SK-N-MC (cell line): ENCODE data around the gene PLIN3.
"Not testable (repeated sequence)": the region's sequence is repeated elsewhere in the genome, so short reads cannot be mapped to it uniquely, and the experiment has no call there.

ENCODE experiments used
- DNase-seq: peaks from one replicate; pipeline ENCODE4 v3.0.0-alpha.2; 2011; ENCODE audit warnings: low read depth, low spot score
- H3K27ac ChIP-seq: fragments of 200-600 bp; sonication (generic); 2 replicates; pipeline ENCODE4 v1.5.1; 2016; ENCODE audit warnings: mixed run types
- H3K36me3 ChIP-seq: fragments of 200-600 bp; sonication (generic); 2 replicates; pipeline ENCODE4 v1.6.1; 2017; ENCODE audit warnings: antibody characterized with exemption, low read length, mixed read lengths; ENCODE audit not compliant: insufficient read depth
- H3K4me3 ChIP-seq: fragments of 200-600 bp; sonication (generic); 2 replicates; pipeline ENCODE4 v1.5.1; 2016
- H3K9ac ChIP-seq: fragments of 200-600 bp; sonication (generic); 2 replicates; pipeline ENCODE4 v1.8.0; 2017; ENCODE audit warnings: mixed run types, mixed read lengths; ENCODE audit not compliant: insufficient read length
- H3K9me3 ChIP-seq: fragments of 200-600 bp; sonication (generic); 2 replicates; pipeline ENCODE4 v1.6.1; 2017; ENCODE audit warnings: low read depth, mild to moderate bottlenecking, antibody characterized with exemption, low read length, moderate library complexity, mixed read lengths
- EZH2 ChIP-seq: fragments of 200-600 bp; sonication (generic); IDR thresholded peaks from one replicate; pipeline ENCODE4 v1.6.1; 2017; ENCODE audit warnings: antibody characterized with exemption
- FOXP2 ChIP-seq: optimal IDR thresholded peaks from 2 replicates; pipeline ENCODE3; 2011; ENCODE audit warnings: mild to moderate bottlenecking, moderate library complexity; ENCODE audit not compliant: insufficient read depth; ENCODE audit errors: extremely low read length, control extremely low read depth
- POLR2AphosphoS5 ChIP-seq: IDR thresholded peaks from 2 replicates; pipeline ENCODE4 v1.6.1; 2012; ENCODE audit warnings: mild to moderate bottlenecking, low read depth, low read length, borderline replicate concordance

The PLIN3 gene

DNA sequence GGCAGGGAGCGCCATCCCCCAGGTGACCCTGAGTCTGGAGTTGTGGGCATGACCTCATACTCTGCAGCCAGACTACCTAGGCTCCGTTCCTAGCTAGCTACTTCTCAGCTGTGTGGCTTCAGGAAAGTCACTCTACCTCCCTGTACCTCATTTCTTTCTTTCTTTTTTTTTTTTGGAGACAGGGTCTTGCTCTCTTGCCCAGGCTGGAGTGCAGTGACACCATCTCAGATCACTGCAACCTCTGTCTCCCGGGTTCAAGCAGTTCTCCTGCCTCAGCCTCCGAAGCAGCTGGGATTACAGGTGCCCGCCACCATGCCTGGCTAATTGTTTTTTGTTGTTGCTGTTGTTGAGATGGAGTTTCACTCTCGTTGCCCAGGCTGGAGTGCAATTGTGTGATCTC, 15.0 kb downstream of the PLIN3 start:
- no peak overlapping the region for H3K27ac ChIP-seq
- no peak overlapping the region for H3K9ac ChIP-seq
- no peak overlapping the region for H3K4me3 ChIP-seq
- no peaks in the 10 kb centered on the region for H3K9me3 ChIP-seq
- DNase-seq, result no peak
- no peaks in the 10 kb centered on the region; the same call in 1 of the 2 replicates for H3K36me3 ChIP-seq
- no peak for TF ChIP-seq FOXP2

GRCh38 chr19:4851551-4852290, 15.7 kb downstream of the PLIN3 start:
- no peak overlapping the region for H3K9ac ChIP-seq
- H3K27ac ChIP-seq, result no peak overlapping the region
- H3K9me3 ChIP-seq, result no peaks in the 10 kb centered on the region
- H3K4me3 ChIP-seq, result no peak overlapping the region
- no peaks in the 10 kb centered on the region; the same call in 1 of the 2 replicates for H3K36me3 ChIP-seq
- TF ChIP-seq EZH2 (no peak), POLR2AphosphoS5 (no peak), FOXP2 (no peak)
- DNase-seq, result no peak

DNA sequence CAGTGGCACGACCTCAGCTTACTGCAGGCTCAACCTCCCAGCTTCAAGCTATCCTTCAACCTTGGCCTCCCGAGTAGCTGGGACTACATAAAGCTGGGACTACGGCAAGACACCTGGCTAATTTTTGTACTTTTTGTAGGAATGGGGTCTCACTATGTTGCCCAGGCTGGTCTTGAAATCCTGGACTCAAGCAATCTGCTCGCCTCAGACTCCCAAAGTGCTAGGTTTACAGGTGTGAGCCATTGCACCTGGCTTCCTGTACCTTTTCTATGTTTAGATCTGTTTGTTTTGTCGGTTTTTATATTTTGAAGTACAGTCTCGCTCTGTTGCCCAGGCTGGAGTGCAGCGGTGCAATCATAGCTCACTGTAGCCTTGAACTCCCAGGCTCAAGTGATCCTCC, 18.4 kb downstream of the PLIN3 start:
- no peak for DNase-seq
- H3K27ac ChIP-seq, result no peak overlapping the region
- no peak for TF ChIP-seq FOXP2
- no peak for TF ChIP-seq EZH2
- TF ChIP-seq POLR2AphosphoS5, result no peak
- no peak overlapping the region for H3K9ac ChIP-seq
- no peaks in the 10 kb centered on the region for H3K9me3 ChIP-seq
- H3K36me3 ChIP-seq, result no peaks in the 10 kb centered on the region; the same call in 1 of the 2 replicates
- H3K4me3 ChIP-seq, result no peak overlapping the region

GRCh38 chr19:4847190-4847973, 20.1 kb downstream of the PLIN3 start:
- no peak for DNase-seq
- H3K4me3 ChIP-seq, result no peak overlapping the region
- no peaks in the 10 kb centered on the region; the same call in 1 of the 2 replicates for H3K36me3 ChIP-seq
- no peak overlapping the region for H3K9ac ChIP-seq
- TF ChIP-seq POLR2AphosphoS5, result no peak
- TF ChIP-seq EZH2, result no peak
- TF ChIP-seq FOXP2, result no peak
- no peak overlapping the region for H3K27ac ChIP-seq
- no peaks in the 10 kb centered on the region for H3K9me3 ChIP-seq

- DNase-seq, H3K9ac ChIP-seq, H3K27ac ChIP-seq, H3K4me3 ChIP-seq, H3K36me3 ChIP-seq, H3K9me3 ChIP-seq: not testable (repeated sequence)
Measured at GRCh38 chr19:4845975-4846374, 21.5 kb downstream of the PLIN3 start.

GRCh38 chr19:4844348-4845179, 22.9 kb downstream of the PLIN3 start:
- Histone ChIP-seq H3K27ac (no peak overlapping the region), H3K9ac (no peak overlapping the region), H3K36me3 (peaks cover 4% of the 10 kb centered on the region; the same call in 1 of the 2 replicates), H3K9me3 (no peaks in the 10 kb centered on the region), H3K4me3 (no peak overlapping the region)
- TF ChIP-seq FOXP2, result no peak
- no peak for TF ChIP-seq EZH2
- no peak for TF ChIP-seq POLR2AphosphoS5
- DNase-seq, result no peak

DNA sequence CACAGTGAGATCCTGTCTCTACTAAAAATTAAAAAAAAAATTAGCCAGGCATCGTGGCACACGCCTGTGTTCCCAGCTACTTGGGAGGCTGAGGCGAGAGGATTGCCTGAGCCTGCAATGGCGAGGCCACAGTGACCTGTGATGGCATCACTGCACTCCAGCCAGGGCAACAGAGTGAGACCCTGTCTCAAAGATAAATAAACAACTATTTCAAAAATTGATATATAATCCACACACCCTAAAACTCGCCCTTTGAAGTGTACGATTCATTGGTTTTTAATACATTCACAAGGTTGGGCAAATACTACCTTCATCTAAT, 23.9 kb downstream of the PLIN3 start:
- Histone ChIP-seq H3K36me3 (peaks cover 9% of the 10 kb centered on the region; the same call in 1 of the 2 replicates), H3K4me3 (no peak overlapping the region)
- TF ChIP-seq EZH2 (no peak), POLR2AphosphoS5 (no peak), FOXP2 (no peak)

GRCh38 chr19:4839192-4839591, 28.3 kb downstream of the PLIN3 start:
- no peak for DNase-seq
- H3K9me3 ChIP-seq, result no peaks in the 10 kb centered on the region
- peaks cover 9% of the 10 kb centered on the region; the same call in 1 of the 2 replicates for H3K36me3 ChIP-seq
- TF ChIP-seq EZH2 (no peak), FOXP2 (no peak), POLR2AphosphoS5 (no peak)
- H3K4me3 ChIP-seq, result no peak overlapping the region
- H3K27ac ChIP-seq, result no peak overlapping the region
- H3K9ac ChIP-seq, result no peak overlapping the region

More for the DNA sequence above, 23.9 kb downstream of the PLIN3 start:
- Histone ChIP-seq H3K9me3 (no peaks in the 10 kb centered on the region), H3K27ac (no peak overlapping the region), H3K9ac (no peak overlapping the region)
- DNase-seq, result no peak
